Left kidney (tissue), 8 donors: ENCODE data around the gene KRIT1. TPM values are rescaled to one million over a fixed set of nuclear protein-coding genes. Genes with fewer than 3 reads are reported as not detected.
"Not testable (repeated sequence)": the region's sequence is repeated elsewhere in the genome, so short reads cannot be mapped to it uniquely, and the experiment has no call there.

Experiments
- DNase-seq: peaks from one replicate; pipeline ENCODE4 v3.0.0-alpha.2; 2013
- long read RNA-seq, 8 donors: transcript quantifications; one replicate each; lab custom pipeline, GENCODE V29; 2026
- polyA plus RNA-seq: library from polyadenylated mRNA; unstranded; fragments of 120-200 nt; gene quantifications from one replicate; pipeline ENCODE4 v1.2.1, GENCODE V29; 2013; ENCODE audit not compliant: insufficient read length

The KRIT1 gene
- 57.8 TPM for polyA plus RNA-seq
- long read RNA-seq, donor 1, partial matches to known transcripts, result 47 of 50 reads
- long read RNA-seq, donor 1, other reads (novel, unspliced or antisense), result 0 of 50 reads
- long read RNA-seq, donor 2, partial matches to known transcripts, result 21 of 27 reads
- long read RNA-seq, donor 2, other reads (novel, unspliced or antisense), result 0 of 27 reads
- long read RNA-seq, donor 3, partial matches to known transcripts, result 14 of 19 reads
- long read RNA-seq, donor 3, other reads (novel, unspliced or antisense), result 0 of 19 reads
- long read RNA-seq, donor 4, result 0 reads
- long read RNA-seq, donor 5, partial matches to known transcripts, result 60 of 63 reads
- long read RNA-seq, donor 5, other reads (novel, unspliced or antisense), result 0 of 63 reads
- long read RNA-seq, donor 6, partial matches to known transcripts, result 22 of 26 reads
- long read RNA-seq, donor 6, other reads (novel, unspliced or antisense), result 0 of 26 reads
- long read RNA-seq, donor 7, partial matches to known transcripts, result 19 of 21 reads
- long read RNA-seq, donor 7, other reads (novel, unspliced or antisense), result 0 of 21 reads
- long read RNA-seq, donor 8, partial matches to known transcripts, result 6 of 10 reads
- long read RNA-seq, donor 8, other reads (novel, unspliced or antisense), result 0 of 10 reads

DNA sequence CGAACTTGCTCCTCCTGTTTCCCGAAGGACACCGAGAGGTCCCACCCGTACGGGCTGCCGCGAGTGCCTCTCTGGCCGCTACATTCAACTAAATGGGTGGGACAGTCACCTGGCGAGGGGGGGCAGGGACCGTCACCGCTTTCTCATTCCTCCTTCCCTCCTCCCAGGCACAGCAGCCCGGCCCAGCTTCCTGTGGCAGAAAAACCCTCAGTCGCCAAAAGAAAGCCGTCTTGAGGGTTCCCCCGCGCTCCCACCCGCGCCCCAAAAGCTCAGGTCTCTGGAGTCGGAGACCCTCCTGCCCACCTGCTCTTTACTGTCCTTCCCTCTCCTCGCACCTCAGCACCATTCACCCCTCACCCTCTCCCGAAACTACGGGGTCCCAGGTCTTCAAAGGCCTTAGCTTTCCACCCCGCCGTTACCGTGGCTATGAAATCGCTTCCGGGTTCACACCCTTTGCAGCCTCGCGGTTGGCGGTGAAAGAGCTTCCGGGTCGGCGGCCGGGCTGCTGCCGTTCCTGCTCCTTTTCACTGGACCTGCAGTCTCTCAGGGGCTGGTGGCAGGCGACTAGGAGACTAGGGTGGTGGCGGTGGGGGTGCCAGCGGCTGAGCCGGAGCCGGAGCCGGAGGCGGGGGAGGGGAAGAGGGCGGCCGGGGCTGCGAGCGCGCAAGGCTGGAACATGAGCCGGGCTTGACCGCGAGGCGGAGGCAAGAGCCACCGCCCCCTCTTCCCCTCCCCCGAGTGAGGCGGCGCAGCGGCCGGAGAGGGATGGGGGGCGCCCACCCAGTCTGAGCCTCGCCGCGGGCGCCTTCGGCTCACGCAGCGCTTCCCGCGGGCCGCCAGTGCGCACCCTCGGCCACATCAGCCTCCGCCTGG lies at the start of gene KRIT1, which contains the start of gene ANKIB1:
Gene KRIT1 (minus strand): TSS at position 428 of the 873 bp plus-strand sequence. CDS start 3,779 bp downstream, outside the sequence.
Gene ANKIB1 (plus strand): TSS at position 488 of the 873 bp plus-strand sequence. CDS start 49,005 bp downstream, outside the sequence.
- peak; percentile 89 for DNase-seq

DNA sequence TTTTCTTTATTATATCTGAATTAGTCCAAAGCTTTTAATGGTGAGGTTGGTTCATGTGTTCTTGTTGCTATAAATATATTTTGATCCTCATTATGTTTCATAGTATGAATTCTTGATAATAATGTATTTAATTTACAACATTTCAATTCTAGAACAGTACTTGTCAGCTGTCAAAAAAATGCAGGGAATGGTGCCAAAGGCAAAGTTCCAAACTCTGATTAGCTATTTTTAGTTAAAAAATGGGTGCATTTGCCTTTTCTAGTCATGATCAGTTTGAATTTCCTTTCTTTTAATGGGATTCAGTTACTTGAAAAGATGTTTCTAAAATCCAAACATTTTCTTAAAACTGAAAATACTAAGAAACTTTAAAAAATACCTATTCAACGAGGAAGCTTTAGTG lies 49.7 kb upstream of the KRIT1 start:
- DNase-seq, result no peak

DNA sequence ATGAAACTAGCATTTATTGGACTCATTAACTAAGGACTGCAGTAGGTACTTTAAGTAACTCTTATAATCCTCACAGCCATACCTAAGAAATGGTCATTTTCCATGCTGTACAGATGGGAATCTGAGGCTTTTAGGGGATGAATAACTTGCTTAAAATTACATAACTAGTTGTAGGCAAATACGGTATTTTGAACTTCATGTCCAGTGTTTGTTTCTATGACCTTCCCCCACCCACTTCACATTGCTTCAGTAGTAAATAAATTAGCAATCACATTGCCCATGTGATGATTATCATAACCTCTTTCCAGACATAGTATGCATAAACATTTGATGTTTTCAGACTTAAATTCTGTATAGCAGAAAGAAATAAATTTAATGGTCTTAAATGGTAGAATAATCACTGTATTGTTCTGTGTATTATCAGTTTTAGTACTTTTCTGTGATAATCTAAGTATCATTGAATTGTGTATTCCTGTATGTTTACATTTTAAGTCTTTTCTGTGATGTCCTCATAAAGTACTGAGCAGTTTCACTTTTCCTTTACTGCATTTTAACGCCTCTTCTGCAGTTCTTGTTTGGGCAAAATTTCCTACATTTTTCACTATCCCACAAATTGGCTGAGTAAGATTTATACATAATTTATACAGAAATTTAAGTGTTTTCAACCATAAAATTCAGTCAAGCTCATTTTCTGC lies 48.3 kb upstream of the KRIT1 start:
- DNase-seq, result no peak

DNA sequence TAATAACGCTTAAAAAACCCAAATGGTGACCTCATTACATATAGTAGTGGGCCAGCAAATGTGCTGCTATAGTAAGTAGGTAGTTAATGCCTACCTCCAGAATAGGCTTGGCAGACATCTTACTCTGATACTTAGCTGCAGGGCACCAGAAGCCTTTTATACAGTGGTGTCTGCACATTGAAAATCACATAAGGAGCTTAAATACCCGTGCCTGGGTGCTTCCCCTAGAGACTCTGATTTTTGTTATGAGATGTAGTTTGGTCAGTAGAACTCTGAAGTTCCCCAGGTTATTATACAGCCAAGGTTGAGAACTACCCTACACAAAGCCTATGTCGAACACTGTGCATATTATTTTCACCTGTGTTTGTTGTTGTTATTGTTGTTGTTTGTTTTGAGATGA lies 47.3 kb upstream of the KRIT1 start:
- DNase-seq, result no peak

DNA sequence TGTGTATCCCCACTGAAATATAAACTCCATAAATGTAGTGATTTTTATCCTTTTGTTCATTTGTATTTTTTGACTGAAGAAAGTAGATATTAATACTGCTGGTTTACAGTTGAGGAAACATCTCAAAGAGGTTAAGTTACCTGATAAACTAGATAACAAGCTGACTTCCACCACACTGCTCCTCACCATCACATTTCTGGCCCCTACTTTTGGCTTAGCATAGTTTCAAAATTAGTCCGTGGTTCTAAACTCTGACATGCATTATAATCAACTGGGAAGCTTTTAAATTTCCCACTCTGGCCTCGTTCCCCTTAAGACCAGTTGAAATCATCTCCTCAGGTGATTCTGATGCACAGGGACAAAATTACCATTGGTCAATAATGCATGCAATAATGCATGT lies 43.6 kb upstream of the KRIT1 start:
- DNase-seq, result no peak

DNA sequence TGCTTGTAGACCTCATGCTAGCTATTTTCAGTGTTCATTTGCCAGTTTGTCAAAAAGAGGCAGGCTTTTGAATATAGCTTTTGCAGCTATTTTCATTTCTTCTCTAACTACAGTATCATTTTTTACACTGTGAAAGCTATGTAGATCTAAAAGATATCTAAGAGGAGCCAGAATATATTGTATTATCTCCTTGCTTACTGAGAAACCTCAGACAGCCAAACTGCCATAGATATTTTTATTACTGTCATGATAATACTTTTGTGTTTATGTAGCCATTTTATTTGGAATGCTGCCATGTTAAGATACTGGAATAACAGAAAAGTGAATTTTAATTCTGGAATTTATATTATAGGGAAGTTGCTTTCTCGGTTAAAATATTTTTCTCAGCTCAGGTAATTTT lies 37.2 kb upstream of the KRIT1 start:
- no peak for DNase-seq

DNA sequence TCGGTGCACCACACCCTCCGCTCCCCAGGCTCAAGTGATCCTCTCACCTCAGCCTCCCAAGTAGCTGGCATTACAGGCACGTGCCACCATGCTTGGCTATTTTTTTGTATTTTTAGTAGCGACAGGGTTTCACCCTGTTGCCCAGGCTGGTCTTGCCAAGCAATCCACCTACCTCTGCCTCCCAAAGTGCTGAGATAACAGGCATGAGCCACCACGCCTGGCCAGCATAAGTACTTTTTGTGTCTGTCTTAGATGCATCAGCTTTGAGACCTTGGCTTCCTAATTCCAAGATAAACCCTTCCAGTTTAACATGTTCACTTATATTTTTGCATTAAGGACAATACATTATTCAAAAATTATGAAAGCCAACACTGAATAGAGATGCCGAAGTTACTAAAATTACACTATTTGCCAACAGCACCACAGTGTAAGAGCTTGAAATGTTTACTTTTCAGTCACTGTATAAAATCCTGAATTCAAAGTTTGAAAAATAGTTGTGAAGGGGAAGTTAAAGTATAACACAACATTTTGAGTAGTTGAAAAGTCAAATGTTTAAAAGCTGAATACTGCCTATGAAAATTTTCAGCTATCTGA lies 36.6 kb upstream of the KRIT1 start:
- no peak for DNase-seq

DNA sequence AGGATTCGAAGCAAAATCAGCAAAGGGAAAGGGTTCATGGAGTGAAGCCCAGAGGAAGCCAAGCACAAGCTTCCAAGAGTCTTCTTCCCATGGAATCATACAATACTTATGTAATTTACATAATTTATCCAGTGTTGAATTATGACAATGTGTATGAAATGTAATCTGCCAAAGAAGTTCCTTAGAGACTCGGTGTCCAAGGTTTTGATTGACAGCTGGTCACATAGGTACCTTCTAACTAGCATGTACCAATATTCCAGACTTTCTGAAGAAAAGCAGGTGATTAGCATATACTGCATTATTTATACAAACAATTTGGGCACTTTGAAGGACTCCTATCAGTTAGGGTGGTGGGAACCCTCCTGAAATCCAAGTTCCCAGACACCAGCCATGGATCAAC lies 35.3 kb upstream of the KRIT1 start:
- DNase-seq, result no peak

DNA sequence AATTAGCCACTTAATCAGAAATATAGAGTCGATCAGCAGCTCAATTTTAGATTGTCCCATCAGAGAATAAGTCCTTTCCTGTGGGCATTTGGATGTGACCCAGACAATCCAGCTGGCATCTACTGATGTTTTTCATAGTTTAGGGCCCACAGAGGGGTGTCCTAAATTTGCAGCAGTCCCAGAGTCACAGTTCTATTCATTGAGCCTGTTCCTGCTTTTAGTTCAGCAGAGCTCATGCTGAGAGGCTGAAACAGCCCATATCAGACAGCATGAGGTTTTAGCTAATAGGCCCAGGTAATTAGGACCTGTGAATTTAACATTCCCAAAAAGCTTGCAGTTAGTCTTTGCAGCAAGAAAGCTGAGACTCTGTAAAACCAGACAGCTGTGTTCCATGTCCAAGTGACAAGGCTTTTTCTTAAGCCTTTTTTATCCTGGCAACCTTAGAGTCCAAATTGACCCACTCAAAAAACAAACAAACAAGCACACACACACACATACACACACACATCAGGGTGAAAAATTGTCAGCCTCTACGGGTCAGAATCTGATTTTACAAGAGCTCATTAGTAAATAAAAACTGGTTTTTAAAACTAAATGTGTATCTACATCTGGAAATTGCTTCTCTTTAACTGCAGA lies 33.8 kb upstream of the KRIT1 start:
- no peak for DNase-seq

DNA sequence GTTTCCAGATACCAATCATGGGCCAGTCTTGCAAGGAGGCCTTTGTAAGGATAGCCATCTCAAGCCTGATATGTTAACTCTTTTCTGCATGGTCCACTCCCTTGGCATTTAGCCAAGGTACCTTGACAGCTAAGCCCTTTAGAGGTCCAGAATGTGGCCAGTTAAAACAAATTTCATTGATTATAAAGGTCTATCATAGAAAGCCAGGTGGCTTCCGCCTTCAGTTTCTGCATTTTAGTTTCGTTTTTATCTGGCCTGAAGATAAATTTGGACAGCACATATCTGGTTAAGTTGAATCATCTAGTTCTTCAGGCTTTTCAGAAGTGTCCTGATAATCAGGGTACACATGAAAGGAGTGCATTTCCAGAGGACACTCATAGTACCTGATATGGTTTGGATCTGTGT lies 30.7 kb upstream of the KRIT1 start:
- DNase-seq, result no peak

DNA sequence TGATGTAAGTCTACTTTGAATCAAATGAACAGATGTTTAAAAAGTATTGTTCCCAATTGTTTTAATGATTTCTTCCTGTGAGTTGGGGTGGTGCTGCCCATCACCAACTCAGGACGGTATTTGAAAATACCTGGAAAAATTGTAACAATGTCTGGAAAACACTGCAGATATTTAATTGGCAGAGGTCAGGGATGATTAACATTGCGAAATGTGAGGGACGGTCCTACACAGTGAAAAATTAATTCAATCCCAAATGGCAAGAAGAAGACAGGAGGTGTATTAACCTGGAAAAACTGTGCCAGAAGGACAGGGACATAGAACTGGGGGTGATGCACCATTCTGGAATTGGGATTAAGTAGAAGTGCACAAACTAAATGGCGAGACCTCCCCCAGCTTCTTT lies 29.6 kb upstream of the KRIT1 start:
- DNase-seq, result no peak

DNA sequence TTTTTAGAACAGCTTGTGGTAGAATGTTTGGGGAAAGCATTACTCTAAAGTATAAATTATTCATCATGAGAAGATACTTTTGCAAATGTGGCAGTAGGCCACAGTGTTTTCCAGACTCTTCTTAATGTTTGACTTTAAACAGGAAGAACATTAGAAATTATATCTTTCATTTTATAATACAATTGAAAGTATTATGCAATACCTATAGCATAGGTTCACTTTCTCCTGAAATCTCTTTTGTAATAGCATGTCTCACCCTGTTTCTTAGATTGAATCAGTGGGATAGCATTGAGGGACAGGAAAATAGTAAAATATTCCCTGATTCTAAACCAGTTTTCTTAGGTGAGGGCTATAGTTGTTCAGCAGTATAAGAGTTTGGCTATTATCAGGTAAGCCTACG lies 23.2 kb upstream of the KRIT1 start:
- DNase-seq, result no peak

DNA sequence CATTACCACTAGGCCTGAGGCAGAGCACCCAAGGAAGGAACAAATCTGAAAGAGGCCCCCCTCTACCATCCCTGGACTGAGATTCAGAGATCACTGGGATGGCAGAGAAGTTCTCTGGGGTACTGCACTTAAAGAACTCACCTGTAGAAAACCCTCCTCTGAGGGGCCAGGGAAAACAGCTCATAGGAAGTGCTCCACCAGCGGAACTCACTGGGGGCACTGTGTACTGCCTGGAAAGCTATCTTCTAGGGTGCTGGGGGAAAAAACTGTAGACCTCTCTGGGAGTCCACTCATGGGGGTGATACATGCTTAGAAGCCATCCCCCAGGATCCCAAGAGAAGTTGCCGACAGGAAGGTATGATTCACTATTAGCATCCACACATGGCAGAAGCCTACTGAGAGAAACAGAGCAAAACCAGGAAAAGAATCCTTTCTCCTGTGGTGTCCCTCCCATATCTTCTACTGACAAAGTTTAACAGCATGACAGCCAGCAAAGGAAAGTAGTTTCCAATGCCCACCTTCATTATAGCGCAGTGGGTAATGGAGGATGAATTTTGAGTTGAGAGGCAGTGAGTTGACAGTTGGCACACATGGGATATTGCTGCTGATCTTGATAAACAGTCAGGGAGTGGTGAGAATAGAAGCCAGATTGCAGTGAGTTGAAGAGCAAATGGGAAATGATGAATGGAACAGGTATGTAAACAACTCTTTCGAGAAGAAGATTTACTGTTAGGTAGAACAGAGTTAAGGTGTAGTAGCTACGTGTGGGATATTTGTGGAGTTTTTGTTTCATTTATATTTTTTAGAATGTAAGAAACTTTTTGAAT lies 20.9 kb upstream of the KRIT1 start:
- no peak for DNase-seq

DNA sequence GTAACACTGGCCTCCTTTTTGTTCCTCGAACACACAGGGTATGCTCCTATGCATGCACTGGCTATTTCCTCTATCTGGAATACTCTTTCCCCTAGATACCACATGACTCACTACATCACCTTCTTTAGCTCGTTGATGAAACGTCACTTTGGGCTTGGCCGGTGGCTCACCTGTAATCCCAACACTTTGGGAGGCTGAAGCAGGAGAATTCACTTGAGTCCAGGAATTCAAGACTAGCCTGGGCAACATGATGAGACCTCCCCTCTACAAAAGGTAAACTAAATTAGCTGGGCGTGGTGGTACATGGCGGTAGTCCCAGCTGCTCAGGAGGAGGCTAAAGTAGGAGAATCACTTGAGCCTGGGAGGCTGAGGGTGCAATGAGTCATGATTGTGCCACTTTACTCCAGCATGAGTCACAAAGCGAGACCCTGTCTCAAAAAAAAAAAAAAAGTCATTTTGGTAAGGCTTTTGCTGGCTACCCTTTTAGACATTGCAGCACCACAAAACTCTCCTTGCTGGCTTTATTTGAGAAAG lies 14.6 kb upstream of the KRIT1 start:
- DNase-seq, result no peak

DNA sequence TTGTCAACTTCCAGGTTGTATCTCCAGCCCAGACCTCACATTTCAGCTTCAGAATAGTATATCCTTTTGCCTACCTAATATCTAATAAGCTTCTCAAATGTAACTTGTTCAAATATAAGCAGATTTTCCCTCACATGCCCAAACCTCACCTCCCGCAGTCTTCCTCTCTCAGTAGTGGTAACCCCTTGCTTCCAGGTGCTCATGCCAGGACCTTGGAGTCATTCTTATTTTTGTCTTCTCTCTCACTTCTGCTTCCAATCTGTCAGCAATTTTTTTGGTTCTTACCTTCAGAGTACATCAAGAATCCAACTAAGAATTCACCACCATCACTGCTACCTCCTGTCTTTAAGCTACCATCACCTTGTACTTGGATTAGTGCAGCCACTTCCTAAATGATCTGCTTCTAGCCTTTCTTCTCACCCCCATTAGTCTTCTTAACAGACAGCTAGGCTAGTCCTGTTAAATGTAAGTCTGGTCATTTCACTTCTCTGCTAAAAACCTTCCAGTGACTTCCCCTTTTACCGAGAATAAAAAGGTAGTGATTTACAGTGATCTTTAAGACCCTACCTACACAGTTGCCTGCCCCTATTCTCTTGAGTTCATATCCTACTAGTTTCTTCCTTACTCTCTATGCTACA lies 14.0 kb upstream of the KRIT1 start:
- DNase-seq, result no peak

DNA sequence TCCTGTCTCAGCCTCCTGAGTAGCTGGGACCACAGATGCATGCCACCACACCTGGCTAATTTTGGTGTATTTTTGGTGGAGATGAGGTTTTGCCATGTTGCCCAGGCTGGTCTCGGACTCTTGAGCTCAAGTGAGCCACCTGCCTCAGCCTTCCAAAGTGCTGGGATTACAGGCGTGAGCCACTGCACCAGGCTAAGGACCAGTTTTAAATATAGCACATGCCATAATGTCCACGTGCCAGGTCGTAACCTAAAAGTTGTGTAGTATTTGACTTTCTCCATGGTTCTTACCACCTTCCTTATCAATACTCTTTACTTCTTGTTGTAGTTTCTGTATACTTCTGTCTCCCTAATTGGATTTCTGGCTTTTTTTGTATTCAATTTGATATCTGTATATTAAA lies 13.3 kb upstream of the KRIT1 start:
- DNase-seq, result no peak

DNA sequence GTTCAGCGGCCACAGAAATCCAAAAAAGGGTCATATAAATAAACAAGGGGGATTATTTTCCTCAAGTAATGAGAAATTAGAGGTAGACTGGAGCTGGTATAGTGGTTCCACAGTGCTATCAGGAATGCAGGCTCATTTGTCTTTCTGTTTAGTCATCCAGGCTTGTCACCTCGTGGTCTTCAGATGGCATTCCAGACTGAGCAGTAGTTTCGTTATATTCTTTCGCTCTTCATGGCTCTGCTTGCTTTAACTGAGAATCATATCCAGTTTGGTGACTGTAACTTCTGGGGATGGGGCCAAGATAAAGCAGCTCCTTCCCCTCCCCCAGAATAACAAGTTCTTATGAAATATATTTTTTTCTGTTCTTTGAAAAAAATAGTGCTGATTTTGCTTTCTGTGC lies 9.6 kb upstream of the KRIT1 start:
- DNase-seq, result no peak

DNA sequence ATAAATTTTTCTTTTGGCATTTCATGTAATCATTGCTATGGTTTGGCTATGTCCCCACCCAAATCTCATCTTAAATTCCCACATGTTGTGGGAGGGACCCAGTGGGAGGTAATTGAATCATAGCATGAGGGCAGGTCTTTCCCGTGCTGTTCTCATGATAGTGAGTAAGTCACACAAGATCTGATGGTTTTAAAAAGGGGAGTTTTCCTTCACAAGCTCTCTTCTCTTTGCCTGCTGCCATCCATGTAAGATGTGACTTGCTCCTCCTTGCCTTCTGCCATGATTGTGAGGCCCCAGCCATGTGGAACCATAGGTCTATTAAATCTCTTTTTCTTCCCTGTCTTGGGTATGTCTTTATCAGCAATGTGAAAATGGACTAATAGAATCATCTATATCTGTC lies 9.1 kb upstream of the KRIT1 start:
- not testable (repeated sequence) for DNase-seq

DNA sequence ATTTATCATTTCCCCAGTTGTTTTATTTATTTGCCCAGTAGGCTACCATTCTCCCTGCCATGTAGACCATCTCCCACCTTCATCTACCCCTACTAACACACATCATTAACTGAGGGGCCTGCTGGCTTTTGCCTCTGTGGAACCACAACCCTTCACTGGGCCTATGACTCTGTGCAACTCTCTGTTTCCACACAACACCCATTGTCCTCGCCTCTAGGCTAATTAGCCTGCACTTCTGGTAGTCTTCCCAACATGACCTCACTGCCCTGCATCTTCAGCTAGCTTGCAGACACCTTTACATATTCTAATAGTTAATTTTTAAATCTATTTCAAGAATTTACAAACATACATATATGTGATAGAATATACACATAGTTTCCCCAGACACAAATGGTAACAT lies 7.5 kb upstream of the KRIT1 start:
- no peak for DNase-seq
